Type B pancreatic cell (in vitro differentiated cells): ENCODE results near the gene SF3B2. TPM values are rescaled to one million over a fixed set of nuclear protein-coding genes. Genes with fewer than 3 reads are reported as not detected.
A peak's percentile ranks its signal among the peaks of the same experiment; 100 is the strongest.

Source experiments
- DNase-seq: peaks from one replicate; pipeline ENCODE4 v3.0.0; 2021; ENCODE audit warnings: mixed read lengths; ENCODE audit not compliant: unreplicated experiment; ENCODE audit errors: extremely low spot score
- H3K27ac Mint-ChIP-seq: 2 replicates; pipeline ENCODE4 v1.8.0; 2021; ENCODE audit warnings: mild to moderate bottlenecking, mixed read lengths
- H3K27me3 Mint-ChIP-seq: 2 replicates; pipeline ENCODE4 v1.8.0; 2021; ENCODE audit warnings: mixed read lengths
- H3K36me3 Mint-ChIP-seq: 2 replicates; pipeline ENCODE4 v1.8.0; 2021; ENCODE audit warnings: mixed read lengths
- H3K4me1 Mint-ChIP-seq: one replicate; pipeline ENCODE4 v1.8.0; 2021; ENCODE audit warnings: mixed read lengths; ENCODE audit not compliant: unreplicated experiment
- H3K4me3 Mint-ChIP-seq: 2 replicates; pipeline ENCODE4 v1.8.0; 2021; ENCODE audit warnings: mild to moderate bottlenecking, mixed read lengths
- H3K9me3 Mint-ChIP-seq: 2 replicates; pipeline ENCODE4 v1.8.0; 2021; ENCODE audit warnings: mixed read lengths
- long read RNA-seq: library from polyadenylated mRNA; unstranded; transcript quantifications from one replicate; pipeline ENCODE4 v2.0.0, GENCODE V29; 2020
- total RNA-seq: library from RNA; stranded (reverse); gene quantifications from 2 replicates; pipeline ENCODE4 v1.2.1, GENCODE V29; 2021; ENCODE audit warnings: low replicate concordance
- TF ChIP-seq, protein P1 (sequence below): fragments of 200-600 bp; sonication (generic); conservative IDR thresholded peaks from 2 replicates; pipeline ENCODE4 v1.5.0; 2021; ENCODE audit warnings: antibody characterized with exemption, mild to moderate bottlenecking

SF3B2 gene, protein sequence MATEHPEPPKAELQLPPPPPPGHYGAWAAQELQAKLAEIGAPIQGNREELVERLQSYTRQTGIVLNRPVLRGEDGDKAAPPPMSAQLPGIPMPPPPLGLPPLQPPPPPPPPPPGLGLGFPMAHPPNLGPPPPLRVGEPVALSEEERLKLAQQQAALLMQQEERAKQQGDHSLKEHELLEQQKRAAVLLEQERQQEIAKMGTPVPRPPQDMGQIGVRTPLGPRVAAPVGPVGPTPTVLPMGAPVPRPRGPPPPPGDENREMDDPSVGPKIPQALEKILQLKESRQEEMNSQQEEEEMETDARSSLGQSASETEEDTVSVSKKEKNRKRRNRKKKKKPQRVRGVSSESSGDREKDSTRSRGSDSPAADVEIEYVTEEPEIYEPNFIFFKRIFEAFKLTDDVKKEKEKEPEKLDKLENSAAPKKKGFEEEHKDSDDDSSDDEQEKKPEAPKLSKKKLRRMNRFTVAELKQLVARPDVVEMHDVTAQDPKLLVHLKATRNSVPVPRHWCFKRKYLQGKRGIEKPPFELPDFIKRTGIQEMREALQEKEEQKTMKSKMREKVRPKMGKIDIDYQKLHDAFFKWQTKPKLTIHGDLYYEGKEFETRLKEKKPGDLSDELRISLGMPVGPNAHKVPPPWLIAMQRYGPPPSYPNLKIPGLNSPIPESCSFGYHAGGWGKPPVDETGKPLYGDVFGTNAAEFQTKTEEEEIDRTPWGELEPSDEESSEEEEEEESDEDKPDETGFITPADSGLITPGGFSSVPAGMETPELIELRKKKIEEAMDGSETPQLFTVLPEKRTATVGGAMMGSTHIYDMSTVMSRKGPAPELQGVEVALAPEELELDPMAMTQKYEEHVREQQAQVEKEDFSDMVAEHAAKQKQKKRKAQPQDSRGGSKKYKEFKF
- total RNA-seq = 192 and 210 TPM in 2 replicates
- long read RNA-seq, partial matches to known transcripts = 27 of 29 reads
- long read RNA-seq, other reads (novel, unspliced or antisense) = 0 of 29 reads

DNA sequence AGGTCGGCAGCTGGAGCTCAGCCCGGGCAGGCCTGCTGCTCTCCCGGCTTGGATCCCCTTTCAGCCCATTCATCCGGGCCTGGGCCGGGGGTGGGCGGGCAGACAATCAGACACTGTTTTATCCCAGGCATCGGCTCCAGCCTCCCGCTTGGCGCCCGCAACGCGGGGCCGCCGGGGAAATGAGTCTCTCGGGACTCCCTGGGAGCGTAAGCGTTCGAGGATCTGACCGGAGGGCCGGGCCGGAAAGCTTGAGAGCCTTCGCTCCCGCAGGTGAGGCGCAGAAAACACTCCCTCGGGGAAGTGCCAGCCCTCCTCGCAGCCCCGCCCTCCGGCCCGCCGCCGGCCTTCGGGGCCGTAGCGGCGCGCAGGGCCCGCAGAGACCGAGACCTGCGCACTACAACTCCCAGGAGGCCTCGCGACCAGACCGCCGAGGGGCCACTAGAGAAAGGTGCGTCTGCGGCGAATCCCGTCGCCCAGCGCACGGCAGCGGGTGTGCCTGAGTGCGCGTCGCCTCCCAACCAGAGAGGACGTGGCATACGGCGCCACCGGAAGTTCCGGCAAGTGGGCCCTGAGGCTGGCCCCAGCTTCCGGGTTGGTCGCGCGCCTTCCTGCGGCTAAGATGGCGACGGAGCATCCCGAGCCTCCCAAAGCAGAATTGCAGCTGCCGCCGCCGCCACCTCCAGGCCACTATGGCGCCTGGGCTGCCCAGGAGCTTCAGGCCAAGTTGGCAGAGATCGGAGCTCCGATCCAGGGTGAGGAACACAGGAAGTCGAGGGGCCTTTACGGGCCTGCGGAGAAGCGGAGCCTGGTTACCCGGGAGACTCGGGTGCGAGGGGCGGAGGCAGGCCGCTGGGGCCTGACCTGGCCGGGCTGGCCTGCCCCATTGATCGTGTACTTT, at the start of gene SF3B2:
SF3B2 (plus strand) TSS at position 599 of the 898 bp plus-strand sequence; CDS start at position 620, 21 bp downstream.
- peak; percentile 98 for DNase-seq
- H3K4me3 Mint-ChIP-seq = peak within 1 kb of the TSS; percentile 100
- H3K27ac Mint-ChIP-seq = peak within 1 kb of the TSS; percentile 98
- H3K4me1 Mint-ChIP-seq = peaks cover 24% of the 10 kb centered on the region
- H3K9me3 Mint-ChIP-seq = no peaks in the 10 kb centered on the region
- H3K27me3 Mint-ChIP-seq = peaks cover 11% of the 10 kb centered on the region
- TF ChIP-seq, protein P1, sequence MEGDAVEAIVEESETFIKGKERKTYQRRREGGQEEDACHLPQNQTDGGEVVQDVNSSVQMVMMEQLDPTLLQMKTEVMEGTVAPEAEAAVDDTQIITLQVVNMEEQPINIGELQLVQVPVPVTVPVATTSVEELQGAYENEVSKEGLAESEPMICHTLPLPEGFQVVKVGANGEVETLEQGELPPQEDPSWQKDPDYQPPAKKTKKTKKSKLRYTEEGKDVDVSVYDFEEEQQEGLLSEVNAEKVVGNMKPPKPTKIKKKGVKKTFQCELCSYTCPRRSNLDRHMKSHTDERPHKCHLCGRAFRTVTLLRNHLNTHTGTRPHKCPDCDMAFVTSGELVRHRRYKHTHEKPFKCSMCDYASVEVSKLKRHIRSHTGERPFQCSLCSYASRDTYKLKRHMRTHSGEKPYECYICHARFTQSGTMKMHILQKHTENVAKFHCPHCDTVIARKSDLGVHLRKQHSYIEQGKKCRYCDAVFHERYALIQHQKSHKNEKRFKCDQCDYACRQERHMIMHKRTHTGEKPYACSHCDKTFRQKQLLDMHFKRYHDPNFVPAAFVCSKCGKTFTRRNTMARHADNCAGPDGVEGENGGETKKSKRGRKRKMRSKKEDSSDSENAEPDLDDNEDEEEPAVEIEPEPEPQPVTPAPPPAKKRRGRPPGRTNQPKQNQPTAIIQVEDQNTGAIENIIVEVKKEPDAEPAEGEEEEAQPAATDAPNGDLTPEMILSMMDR = no peak
- peaks cover 13% of the 10 kb centered on the region for H3K36me3 Mint-ChIP-seq

DNA sequence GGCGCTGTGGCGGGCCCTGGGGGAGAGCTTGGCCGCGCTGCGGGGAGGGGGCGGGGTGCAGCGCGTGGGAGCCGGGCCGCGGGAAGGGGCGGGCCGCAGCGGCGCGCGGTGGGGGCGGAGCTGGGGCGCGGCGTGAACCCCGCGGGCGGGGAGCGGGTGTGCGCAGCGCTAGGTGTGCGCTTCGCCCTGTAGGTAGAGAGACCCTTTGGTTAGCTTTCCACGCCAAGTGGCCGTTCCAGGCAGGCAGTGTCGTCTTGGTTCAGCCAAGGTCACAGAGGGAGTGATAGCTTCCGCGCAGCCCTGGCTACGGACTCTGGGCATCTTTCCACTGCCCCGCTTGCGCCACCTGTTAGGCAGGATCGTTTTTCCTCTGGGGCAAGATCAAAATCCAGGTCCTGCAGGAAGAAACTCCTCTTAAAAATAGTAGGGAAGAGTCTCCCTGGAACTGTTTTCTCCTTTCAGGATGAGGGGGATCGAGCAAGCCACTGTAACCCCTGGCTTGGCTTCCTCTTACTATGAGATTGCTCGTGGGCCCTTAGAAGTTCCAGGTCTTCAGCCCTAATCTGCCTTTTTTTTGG, 49.4 kb upstream of the SF3B2 start:
- Mint-ChIP-seq H3K36me3 (peaks cover 15% of the 10 kb centered on the region), H3K27me3 (no peaks in the 10 kb centered on the region), H3K27ac (peak overlapping the region; percentile 99), H3K4me3 (peak overlapping the region; percentile 100), H3K9me3 (no peaks in the 10 kb centered on the region), H3K4me1 (peaks cover 21% of the 10 kb centered on the region)
- TF ChIP-seq, protein P1 = no peak
- no peak for DNase-seq

DNA sequence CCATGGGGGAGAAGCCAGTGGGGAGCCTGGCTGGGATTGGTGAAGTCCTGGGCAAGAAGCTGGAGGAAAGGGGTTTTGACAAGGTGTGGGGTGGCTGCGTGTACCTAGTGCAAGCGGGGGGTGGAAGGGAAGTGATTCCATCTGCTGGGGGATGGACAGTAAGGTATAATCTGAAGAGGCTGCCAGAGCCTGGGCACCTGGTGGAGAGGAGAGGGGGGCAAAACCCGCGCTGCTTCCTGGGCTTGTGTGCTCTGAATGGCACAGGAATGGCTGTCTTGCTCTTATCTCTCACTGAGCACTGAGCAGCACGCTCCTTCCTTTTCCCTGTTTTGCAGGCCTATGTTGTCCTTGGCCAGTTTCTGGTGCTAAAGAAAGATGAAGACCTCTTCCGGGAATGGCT, 48.9 kb upstream of the SF3B2 start:
- no peak for DNase-seq
- Mint-ChIP-seq H3K27ac (peak overlapping the region; percentile 99), H3K4me3 (peak overlapping the region; percentile 100), H3K27me3 (no peaks in the 10 kb centered on the region), H3K36me3 (peaks cover 15% of the 10 kb centered on the region), H3K9me3 (no peaks in the 10 kb centered on the region), H3K4me1 (peaks cover 21% of the 10 kb centered on the region)
- TF ChIP-seq, protein P1 = no peak

DNA sequence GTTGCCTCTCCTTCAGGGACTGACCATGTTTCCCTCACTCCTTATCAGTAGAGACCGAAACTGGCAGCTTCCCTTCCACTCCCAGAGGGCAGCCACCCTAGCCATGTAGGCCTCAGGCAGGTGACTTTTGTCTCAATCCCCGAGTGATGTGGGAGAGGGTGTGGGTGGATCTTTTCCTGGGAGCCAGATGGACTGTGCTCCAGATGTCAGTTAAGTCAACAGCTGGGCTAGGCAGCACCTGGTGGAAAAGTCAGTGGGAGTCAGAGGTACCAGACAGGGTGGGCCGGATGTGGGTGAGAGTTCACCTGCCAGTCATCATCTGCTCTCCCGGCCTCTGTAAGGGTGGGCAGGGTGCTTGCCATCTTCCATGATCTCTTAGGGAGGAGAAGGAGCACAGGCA, 48.0 kb upstream of the SF3B2 start:
- Mint-ChIP-seq H3K27ac (peak overlapping the region; percentile 51), H3K36me3 (peaks cover 12% of the 10 kb centered on the region), H3K9me3 (no peaks in the 10 kb centered on the region), H3K4me1 (peaks cover 21% of the 10 kb centered on the region), H3K27me3 (peaks cover 4% of the 10 kb centered on the region), H3K4me3 (peak overlapping the region; percentile 71)
- TF ChIP-seq, protein P1 = no peak
- DNase-seq = no peak
